K562 (cell line): ENCODE data around the gene FOCAD.
"Not testable (repeated sequence)": the region's sequence is repeated elsewhere in the genome, so short reads cannot be mapped to it uniquely, and the experiment has no call there.

ENCODE experiments used
- BHLHE40 ChIP-seq: IDR thresholded peaks from 2 replicates; pipeline ENCODE4 v1.6.1; 2011; ENCODE audit warnings: low read length, improper control_type of control experiment
- CBX2 ChIP-seq: fragments of 200-600 bp; sonication (generic); IDR thresholded peaks from one replicate; pipeline ENCODE4 v1.6.1; 2012; ENCODE audit warnings: mild to moderate bottlenecking, low read length, inconsistent platforms; ENCODE audit not compliant: insufficient read depth, poor library complexity, severe bottlenecking
- DPF2 ChIP-seq: fragments of 450-650 bp; IDR thresholded peaks from 2 replicates; pipeline ENCODE4 v1.6.1; 2016
- IRF2 ChIP-seq: sonication (generic); formaldehyde crosslinking; IDR thresholded peaks from 2 replicates; pipeline ENCODE4 v1.8.1; 2022; ENCODE audit warnings: mild to moderate bottlenecking, missing genetic modification reagents
- POLR2AphosphoS5 ChIP-seq: IDR thresholded peaks from 2 replicates; pipeline ENCODE4 v1.6.1; 2011; ENCODE audit warnings: mild to moderate bottlenecking, low read depth, low read length, moderate library complexity; ENCODE audit not compliant: control insufficient read depth, insufficient read depth
- TAF1 ChIP-seq: IDR thresholded peaks from 2 replicates; pipeline ENCODE4 v1.6.1; 2011; ENCODE audit warnings: mild to moderate bottlenecking, low read length, moderate library complexity; ENCODE audit not compliant: insufficient read depth, control insufficient read depth, severe bottlenecking; ENCODE audit errors: extremely low read depth
- YY1 ChIP-seq, 3 experiments: IDR thresholded peaks; 2 replicates each; pipeline ENCODE4 v1.6.1; 2011; ENCODE audit warnings: low read length in 2 of 3, mild to moderate bottlenecking in 2 of 3, moderate library complexity in 2 of 3, borderline replicate concordance in 1 of 3, control low read depth in 1 of 3, low read depth in 1 of 3; ENCODE audit not compliant: insufficient read depth in 3 of 3, insufficient replicate concordance in 2 of 3, control insufficient read depth in 1 of 3, insufficient read length in 1 of 3; ENCODE audit errors: extremely low read depth in 1 of 3
- ZFX ChIP-seq: sonication (generic); formaldehyde crosslinking; IDR thresholded peaks from 2 replicates; pipeline ENCODE4 v1.8.0; 2022; ENCODE audit warnings: mild to moderate bottlenecking, missing genetic modification reagents, moderate library complexity
- TF ChIP-seq, protein P1 (sequence below), 3 experiments: IDR thresholded peaks in 2 of 3; conservative IDR thresholded peaks in 1 of 3; 2 replicates each; pipeline ENCODE4 v1.5.1; 2011 to 2012; ENCODE audit warnings: low read length in 3 of 3, mild to moderate bottlenecking in 3 of 3, control low read depth in 2 of 3, improper control_type of control experiment in 1 of 3, inconsistent platforms in 1 of 3, low read depth in 1 of 3, mixed read lengths in 1 of 3, moderate library complexity in 1 of 3; ENCODE audit not compliant: insufficient read depth in 2 of 3
- TF ChIP-seq, protein P2 (sequence below): sonication (generic); formaldehyde crosslinking; IDR thresholded peaks from 2 replicates; pipeline ENCODE4 v1.8.0; 2022; ENCODE audit warnings: missing genetic modification reagents, mild to moderate bottlenecking, borderline replicate concordance

DNA sequence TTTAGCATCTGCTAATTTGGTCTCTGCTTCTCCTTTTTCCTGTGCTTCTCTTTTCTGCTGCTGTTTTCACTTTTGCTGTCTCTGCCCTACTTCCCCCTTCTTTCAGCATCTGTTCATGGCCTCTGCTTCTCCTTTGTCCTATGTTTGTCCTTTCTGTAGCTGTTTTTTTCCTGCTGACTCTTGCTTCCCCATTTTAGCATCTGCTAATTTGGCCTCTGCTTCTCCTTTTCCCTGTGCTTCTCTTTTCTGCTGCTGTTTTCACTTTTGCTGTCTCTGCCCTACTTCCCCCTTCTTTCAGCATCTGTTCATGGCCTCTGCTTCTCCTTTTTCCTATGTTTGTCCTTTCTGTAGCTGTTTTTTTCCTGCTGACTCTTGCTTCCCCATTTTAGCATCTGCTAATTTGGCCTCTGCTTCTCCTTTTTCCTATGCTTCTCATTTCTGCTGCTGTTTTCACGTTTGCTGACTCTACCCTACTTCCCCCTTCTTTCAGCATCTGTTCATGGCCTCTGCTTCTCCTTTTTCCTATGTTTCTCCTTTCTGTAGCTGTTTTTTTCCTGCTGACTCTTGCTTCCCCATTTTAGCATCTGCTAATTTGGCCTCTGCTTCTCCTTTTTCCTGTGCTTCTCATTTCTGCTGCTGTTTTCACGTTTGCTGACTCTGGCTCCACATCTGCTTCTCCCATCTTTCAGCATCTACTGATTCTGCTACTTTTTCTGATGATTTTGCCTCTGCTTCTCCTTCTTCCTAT, 290.3 kb downstream of the FOCAD start:
- TF ChIP-seq DPF2; YY1 (IDR thresholded peaks at IDR 0.05; ENCODE audit: borderline replicate concordance in 1 of 3, control insufficient read depth in 1 of 3, extremely low read depth in 1 of 3, insufficient read depth in 3 of 3, insufficient read length in 1 of 3, insufficient replicate concordance in 2 of 3, low read depth in 1 of 3, low read length in 2 of 3); BHLHE40; IRF2 (CRISPR knock-in tag); ZFX (CRISPR knock-in tag); POLR2AphosphoS5; TAF1; CBX2: not testable (repeated sequence)
- TF ChIP-seq, protein P1, sequence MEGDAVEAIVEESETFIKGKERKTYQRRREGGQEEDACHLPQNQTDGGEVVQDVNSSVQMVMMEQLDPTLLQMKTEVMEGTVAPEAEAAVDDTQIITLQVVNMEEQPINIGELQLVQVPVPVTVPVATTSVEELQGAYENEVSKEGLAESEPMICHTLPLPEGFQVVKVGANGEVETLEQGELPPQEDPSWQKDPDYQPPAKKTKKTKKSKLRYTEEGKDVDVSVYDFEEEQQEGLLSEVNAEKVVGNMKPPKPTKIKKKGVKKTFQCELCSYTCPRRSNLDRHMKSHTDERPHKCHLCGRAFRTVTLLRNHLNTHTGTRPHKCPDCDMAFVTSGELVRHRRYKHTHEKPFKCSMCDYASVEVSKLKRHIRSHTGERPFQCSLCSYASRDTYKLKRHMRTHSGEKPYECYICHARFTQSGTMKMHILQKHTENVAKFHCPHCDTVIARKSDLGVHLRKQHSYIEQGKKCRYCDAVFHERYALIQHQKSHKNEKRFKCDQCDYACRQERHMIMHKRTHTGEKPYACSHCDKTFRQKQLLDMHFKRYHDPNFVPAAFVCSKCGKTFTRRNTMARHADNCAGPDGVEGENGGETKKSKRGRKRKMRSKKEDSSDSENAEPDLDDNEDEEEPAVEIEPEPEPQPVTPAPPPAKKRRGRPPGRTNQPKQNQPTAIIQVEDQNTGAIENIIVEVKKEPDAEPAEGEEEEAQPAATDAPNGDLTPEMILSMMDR (IDR thresholded peaks at IDR 0.05 in 2 of 3, conservative IDR thresholded peaks at IDR 0.05 in 1 of 3; ENCODE audit: insufficient read depth in 2 of 3, low read depth in 1 of 3, low read length in 3 of 3) = not testable (repeated sequence)
- TF ChIP-seq, protein P2, sequence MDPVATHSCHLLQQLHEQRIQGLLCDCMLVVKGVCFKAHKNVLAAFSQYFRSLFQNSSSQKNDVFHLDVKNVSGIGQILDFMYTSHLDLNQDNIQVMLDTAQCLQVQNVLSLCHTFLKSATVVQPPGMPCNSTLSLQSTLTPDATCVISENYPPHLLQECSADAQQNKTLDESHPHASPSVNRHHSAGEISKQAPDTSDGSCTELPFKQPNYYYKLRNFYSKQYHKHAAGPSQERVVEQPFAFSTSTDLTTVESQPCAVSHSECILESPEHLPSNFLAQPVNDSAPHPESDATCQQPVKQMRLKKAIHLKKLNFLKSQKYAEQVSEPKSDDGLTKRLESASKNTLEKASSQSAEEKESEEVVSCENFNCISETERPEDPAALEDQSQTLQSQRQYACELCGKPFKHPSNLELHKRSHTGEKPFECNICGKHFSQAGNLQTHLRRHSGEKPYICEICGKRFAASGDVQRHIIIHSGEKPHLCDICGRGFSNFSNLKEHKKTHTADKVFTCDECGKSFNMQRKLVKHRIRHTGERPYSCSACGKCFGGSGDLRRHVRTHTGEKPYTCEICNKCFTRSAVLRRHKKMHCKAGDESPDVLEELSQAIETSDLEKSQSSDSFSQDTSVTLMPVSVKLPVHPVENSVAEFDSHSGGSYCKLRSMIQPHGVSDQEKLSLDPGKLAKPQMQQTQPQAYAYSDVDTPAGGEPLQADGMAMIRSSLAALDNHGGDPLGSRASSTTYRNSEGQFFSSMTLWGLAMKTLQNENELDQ (CRISPR knock-in tag) = not testable (repeated sequence)
